ENCODE results near the gene SYT15.
"Not testable (repeated sequence)": the region's sequence is repeated elsewhere in the genome, so short reads cannot be mapped to it uniquely, and the experiment has no call there.

SYT15 gene

DNA sequence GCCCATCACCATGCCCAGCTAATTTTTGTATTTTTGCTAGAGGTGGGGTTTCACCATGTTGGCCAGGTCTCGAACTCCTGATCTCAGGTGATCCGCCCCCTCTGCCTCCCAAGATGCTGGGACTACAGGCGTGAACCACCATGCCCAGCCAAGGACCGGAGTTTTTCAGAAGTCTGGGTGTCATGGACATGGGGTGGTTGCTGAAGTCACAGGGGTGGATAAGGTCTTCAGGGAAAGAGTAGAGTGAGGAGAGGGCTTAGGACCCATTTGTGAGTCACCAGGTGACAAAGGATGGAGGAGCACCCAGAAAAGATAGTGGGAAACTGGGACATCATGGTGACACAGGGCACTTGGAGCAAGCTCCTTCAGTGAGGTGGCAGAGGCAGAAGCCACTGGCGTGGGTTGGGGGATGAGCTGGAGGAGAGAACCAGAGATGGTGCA, 19.7 kb upstream of the SYT15 start:
- no peak overlapping the region for H3K4me3 ChIP-seq (ENCODE audit: low read depth, low read length)
- DNase-seq = no peak
- no peaks in the 10 kb centered on the region for H3K36me3 ChIP-seq (replicated peaks)
- H3K27me3 ChIP-seq (replicated peaks) = peaks cover 60% of the 10 kb centered on the region
- no peak overlapping the region for H3K27ac ChIP-seq
- no peak for TF ChIP-seq CTCF (IDR thresholded peaks at IDR 0.05; ENCODE audit: low read depth, low read length, missing control alignments)
- in situ Hi-C loops (cut with HindIII; ENCODE audit: low pct_ligation_motif_present, low sequenced_read_pairs) = no loop called here

- DNase-seq = no peak
- Histone ChIP-seq H3K27me3 (replicated peaks) (peaks cover 54% of the 10 kb centered on the region), H3K4me3 (ENCODE audit: low read depth, low read length) (no peak overlapping the region), H3K27ac (no peak overlapping the region), H3K36me3 (replicated peaks) (no peaks in the 10 kb centered on the region)
- in situ Hi-C loops (cut with HindIII; ENCODE audit: low pct_ligation_motif_present, low sequenced_read_pairs) = no loop called here
- TF ChIP-seq CTCF (IDR thresholded peaks at IDR 0.05; ENCODE audit: low read depth, low read length, missing control alignments) = no peak
These were observed 18.5 kb upstream of the SYT15 start for GRCh38 chr10:46560381-46560780.

DNA sequence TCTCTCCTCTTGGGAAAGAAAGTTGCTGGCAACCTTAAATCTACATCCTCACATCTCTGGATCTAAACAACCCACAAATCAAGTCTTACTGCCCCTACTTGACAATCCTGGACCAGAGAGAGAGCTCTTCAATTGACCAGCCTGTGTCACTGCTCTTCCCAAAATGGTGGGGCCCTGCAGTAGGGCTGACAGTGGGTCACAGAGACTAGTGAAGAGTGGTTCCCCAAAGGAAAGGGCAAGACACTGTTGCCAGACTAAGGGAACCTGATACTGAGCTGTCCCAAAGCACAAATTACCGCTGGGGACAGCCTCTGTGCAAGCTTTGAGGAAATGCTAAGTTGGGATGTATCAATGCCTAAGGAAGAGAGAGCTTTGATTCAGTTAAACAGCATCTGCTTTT, 18.0 kb upstream of the SYT15 start:
- Histone ChIP-seq H3K27ac (no peak overlapping the region), H3K4me3 (ENCODE audit: low read depth, low read length) (no peak overlapping the region), H3K27me3 (replicated peaks) (peaks cover 48% of the 10 kb centered on the region), H3K36me3 (replicated peaks) (no peaks in the 10 kb centered on the region)
- TF ChIP-seq CTCF (IDR thresholded peaks at IDR 0.05; ENCODE audit: low read depth, low read length, missing control alignments) = no peak
- no peak for DNase-seq
- in situ Hi-C loops (cut with HindIII; ENCODE audit: low pct_ligation_motif_present, low sequenced_read_pairs) = no loop called here

GRCh38 chr10:46565591-46566332, 13.2 kb upstream of the SYT15 start:
- peak; percentile 78 for DNase-seq
- H3K27me3 ChIP-seq (replicated peaks); H3K4me3 ChIP-seq (ENCODE audit: low read depth, low read length); in situ Hi-C loops (cut with HindIII; ENCODE audit: low pct_ligation_motif_present, low sequenced_read_pairs); H3K36me3 ChIP-seq (replicated peaks); H3K27ac ChIP-seq: not testable (repeated sequence)
- peak; percentile 79 for TF ChIP-seq CTCF (IDR thresholded peaks at IDR 0.05; ENCODE audit: low read depth, low read length, missing control alignments)

GRCh38 chr10:46567151-46567550, 11.8 kb upstream of the SYT15 start:
- H3K27me3 ChIP-seq (replicated peaks); in situ Hi-C loops (cut with HindIII; ENCODE audit: low pct_ligation_motif_present, low sequenced_read_pairs); DNase-seq; H3K36me3 ChIP-seq (replicated peaks); H3K27ac ChIP-seq; H3K4me3 ChIP-seq (ENCODE audit: low read depth, low read length): not testable (repeated sequence)

GRCh38 chr10:46570655-46571054, 8.3 kb upstream of the SYT15 start:
- in situ Hi-C loops (cut with HindIII; ENCODE audit: low pct_ligation_motif_present, low sequenced_read_pairs); H3K4me3 ChIP-seq (ENCODE audit: low read depth, low read length); H3K27ac ChIP-seq; DNase-seq; H3K36me3 ChIP-seq (replicated peaks); H3K27me3 ChIP-seq (replicated peaks): not testable (repeated sequence)

DNA sequence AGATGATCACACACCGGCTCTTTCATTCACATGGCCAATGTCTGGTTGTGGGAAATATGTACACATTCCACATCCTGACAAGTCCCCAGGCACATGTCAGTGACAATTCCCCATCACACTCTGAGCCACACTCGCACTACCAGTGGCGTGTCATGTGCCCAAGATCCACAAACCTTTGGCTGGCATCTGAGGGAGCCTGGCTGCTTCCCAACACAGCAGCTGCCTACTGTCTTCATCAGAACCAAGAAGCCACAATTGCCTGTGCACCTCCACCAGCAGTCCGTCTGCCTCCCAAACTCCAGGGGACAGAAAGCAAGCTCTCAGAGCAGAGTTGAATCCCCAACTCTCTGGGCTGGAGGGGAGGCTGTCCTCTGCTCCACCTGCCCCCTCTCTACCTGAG, 6.2 kb upstream of the SYT15 start:
- H3K27me3 ChIP-seq (replicated peaks); H3K27ac ChIP-seq; in situ Hi-C loops (cut with HindIII; ENCODE audit: low pct_ligation_motif_present, low sequenced_read_pairs); DNase-seq; H3K36me3 ChIP-seq (replicated peaks); H3K4me3 ChIP-seq (ENCODE audit: low read depth, low read length): not testable (repeated sequence)

DNA sequence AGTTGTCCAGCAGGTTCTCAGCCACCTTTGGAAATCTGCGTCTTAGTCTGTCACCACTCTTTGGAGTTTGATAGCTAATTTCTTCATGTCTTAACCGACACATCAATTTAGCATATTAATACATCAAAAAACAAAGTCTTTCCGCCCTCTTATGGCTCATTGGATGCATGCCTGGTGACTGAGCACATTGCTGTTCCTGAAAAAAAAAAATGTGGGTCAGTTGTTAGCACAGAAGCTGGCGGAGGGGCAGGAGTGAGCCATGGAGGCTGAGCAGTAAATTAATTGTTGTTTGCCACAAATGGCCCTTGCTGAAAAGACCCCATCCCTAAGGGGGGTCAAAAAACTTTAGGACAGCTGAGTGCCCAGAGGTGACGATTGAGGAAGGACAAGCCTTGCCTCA, 5.6 kb upstream of the SYT15 start:
- in situ Hi-C loops (cut with HindIII; ENCODE audit: low pct_ligation_motif_present, low sequenced_read_pairs); DNase-seq; H3K27me3 ChIP-seq (replicated peaks): not testable (repeated sequence)

DNA sequence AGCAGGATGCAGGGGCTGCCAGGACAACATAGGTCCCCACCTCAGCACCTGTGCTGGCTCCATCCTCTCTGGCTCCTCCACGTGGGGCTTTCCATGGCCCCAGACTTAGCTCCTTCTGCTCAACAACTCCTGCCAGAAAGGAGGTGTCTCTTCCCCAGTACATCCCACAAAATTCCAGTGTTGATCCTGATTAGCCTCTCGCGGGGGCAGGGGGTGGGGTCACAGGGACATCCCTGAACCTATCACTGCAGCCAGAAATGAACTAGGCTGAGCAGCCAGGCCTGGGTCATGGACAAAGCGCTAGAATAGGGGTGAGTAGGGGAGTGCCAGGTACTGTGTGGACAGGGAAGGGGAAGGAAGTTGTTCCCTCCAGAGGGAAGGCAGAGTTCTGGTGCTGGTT, 5.0 kb upstream of the SYT15 start:
- H3K4me3 ChIP-seq (ENCODE audit: low read depth, low read length); H3K36me3 ChIP-seq (replicated peaks); in situ Hi-C loops (cut with HindIII; ENCODE audit: low pct_ligation_motif_present, low sequenced_read_pairs); H3K27ac ChIP-seq; DNase-seq; H3K27me3 ChIP-seq (replicated peaks): not testable (repeated sequence)

More for the DNA sequence above, 5.6 kb upstream of the SYT15 start:
- not testable (repeated sequence) for H3K36me3 ChIP-seq (replicated peaks); H3K27ac ChIP-seq; H3K4me3 ChIP-seq (ENCODE audit: low read depth, low read length)

DNA sequence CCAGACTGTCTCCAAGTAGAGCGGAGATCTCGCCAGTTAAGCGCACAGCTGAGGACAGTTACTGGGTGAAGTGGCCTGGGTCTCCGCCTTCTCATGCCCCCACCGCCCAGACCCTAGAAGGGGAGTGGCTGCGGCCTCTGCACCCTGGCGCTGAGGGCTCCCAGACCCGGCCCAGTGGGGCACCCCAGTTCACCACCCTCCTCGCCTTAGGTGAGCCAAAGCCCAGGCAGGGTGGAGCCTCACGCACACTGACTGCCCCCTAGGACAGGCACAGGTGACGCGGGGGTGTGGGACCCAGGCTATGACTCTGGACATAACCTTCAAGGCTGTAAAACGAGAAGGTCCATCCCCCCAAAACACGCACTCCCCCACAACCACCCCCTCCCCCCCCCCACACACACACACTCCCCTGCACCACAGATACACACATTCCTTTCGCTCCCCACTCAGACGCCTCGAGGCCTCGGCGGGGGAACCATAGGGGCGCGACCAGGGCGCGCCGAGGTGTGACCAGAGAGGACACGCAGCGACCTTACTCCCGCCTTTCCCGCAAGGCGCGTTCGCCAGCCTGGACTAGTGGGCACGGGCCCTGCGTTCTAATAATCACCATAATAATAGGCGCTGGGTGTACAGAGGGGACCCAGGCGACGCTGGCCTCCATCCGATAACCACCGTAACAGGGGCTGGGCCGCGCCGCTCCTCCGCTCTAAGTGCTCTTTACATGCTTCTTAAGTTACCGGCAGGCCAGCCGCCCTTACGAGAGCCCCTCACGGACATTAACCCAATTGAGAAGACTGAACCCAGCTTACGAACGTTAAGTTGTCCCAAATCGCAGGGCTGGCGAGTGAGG, 1.1 kb upstream of the SYT15 start:
- H3K36me3 ChIP-seq (replicated peaks); in situ Hi-C loops (cut with HindIII; ENCODE audit: low pct_ligation_motif_present, low sequenced_read_pairs); H3K27ac ChIP-seq; DNase-seq; H3K27me3 ChIP-seq (replicated peaks); H3K4me3 ChIP-seq (ENCODE audit: low read depth, low read length): not testable (repeated sequence)
